PFSK-1 (cell line): Measurements from ENCODE around the gene LBHD2.

Experiments used
- FOXP2 ChIP-seq: optimal IDR thresholded peaks from 2 replicates; pipeline ENCODE3; 2011; ENCODE audit warnings: borderline replicate concordance, control low read depth, inconsistent platforms; ENCODE audit not compliant: insufficient read depth; ENCODE audit errors: extremely low read length, extremely low read depth
- POLR2AphosphoS5 ChIP-seq: IDR thresholded peaks from 2 replicates; pipeline ENCODE4 v1.6.1; 2012; ENCODE audit warnings: low read depth, mild to moderate bottlenecking, control low read depth, low read length, moderate library complexity
- REST ChIP-seq, 2 experiments: IDR thresholded peaks; 2 replicates each; pipeline versions ENCODE4 v1.6.1 to v1.8.0; 2011 to 2012; ENCODE audit warnings: low read depth in 2 of 2, low read length in 2 of 2, control low read depth in 1 of 2, inconsistent platforms in 1 of 2, mild to moderate bottlenecking in 1 of 2, moderate library complexity in 1 of 2; ENCODE audit not compliant: insufficient read depth in 1 of 2
- SIN3A ChIP-seq: IDR thresholded peaks from 2 replicates; pipeline ENCODE4 v1.6.1; 2012; ENCODE audit warnings: mild to moderate bottlenecking, low read length, moderate library complexity, borderline replicate concordance; ENCODE audit not compliant: insufficient read depth
- TAF1 ChIP-seq: IDR thresholded peaks from 2 replicates; pipeline ENCODE4 v1.6.1; 2012; ENCODE audit warnings: low read length, control low read depth, borderline replicate concordance; ENCODE audit not compliant: insufficient read depth

LBHD2 gene

DNA sequence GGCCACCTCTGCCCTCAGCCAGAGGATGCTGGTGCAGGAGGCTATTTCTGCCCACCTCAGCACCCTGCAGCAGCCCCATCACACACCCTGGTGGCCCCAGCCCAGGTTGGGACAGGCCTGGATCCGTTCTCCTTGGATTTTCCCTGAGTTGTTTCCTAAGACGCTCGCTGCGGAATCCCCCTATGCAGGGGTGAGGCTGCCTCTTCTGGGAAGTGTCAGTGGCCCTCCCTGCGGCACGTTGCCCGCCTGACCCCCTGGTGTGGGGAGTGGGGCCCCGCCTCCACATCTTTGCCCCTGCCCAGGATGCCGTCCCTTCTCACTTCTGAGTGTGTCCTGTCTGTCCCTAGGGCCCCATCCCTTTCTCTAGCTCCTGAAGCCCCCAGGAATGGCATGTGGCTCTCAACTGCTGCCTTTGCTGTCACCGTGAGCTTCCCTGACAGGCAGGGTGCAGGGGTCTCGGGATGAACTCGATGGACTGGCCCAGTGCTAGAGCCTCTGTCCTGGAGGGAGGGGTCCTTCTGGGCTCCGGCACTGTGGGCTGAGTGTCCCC lies 9.9 kb downstream of the LBHD2 start:
- no peak for TF ChIP-seq SIN3A
- TF ChIP-seq POLR2AphosphoS5: no peak
- no peak for TF ChIP-seq FOXP2
- TF ChIP-seq REST (IDR thresholded peaks at IDR 0.05; ENCODE audit: insufficient read depth in 1 of 2, low read depth in 2 of 2, low read length in 2 of 2): no peak
- TF ChIP-seq TAF1: no peak

DNA sequence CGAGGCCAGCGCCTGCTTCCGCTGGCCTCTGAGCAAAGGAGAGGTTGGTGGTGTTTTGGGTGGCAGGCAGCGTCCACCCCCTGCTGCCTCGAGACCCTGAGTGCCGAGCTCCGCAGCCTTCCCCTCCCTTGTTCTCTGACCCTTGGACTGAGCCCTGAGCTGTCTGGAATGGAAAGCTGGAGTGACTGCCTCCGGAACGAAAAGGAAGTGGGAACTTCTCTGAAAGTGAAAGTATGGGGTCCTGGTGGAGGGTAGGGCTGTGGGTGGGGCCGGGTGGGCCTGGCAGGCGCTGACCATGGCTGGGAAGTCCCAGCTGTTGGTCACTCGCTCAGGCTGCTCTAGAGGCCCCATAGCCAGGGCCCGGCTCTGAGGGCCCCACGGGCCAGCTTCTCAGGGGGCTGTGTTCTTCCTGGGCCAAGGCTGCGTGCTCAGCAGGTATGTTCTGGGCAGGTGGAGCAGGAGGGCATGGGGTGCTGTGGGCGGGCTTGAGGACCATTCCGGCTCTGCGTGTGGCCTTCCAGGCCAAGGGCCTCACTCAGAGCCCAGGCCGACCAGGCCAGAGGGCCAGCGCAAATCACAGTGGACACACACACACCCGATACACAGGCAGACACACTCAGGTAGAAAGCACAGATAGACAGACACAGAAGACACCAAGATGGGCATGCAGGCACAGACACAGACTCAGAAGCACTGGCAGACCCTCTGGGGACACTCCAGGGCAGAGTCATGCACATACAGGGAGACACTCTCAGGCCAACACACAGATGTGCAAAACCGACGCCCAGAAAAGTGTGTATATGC lies 10.6 kb downstream of the LBHD2 start, which contains the start of gene EXOC3L4:
TSS of gene EXOC3L4 (plus strand) at position 320 of the 804 bp plus-strand sequence. CDS start 5,495 bp downstream, outside the sequence.
- no peak for TF ChIP-seq SIN3A
- no peak for TF ChIP-seq REST (IDR thresholded peaks at IDR 0.05; ENCODE audit: insufficient read depth in 1 of 2, low read depth in 2 of 2, low read length in 2 of 2)
- TF ChIP-seq TAF1: no peak
- no peak for TF ChIP-seq FOXP2
- TF ChIP-seq POLR2AphosphoS5: no peak

DNA sequence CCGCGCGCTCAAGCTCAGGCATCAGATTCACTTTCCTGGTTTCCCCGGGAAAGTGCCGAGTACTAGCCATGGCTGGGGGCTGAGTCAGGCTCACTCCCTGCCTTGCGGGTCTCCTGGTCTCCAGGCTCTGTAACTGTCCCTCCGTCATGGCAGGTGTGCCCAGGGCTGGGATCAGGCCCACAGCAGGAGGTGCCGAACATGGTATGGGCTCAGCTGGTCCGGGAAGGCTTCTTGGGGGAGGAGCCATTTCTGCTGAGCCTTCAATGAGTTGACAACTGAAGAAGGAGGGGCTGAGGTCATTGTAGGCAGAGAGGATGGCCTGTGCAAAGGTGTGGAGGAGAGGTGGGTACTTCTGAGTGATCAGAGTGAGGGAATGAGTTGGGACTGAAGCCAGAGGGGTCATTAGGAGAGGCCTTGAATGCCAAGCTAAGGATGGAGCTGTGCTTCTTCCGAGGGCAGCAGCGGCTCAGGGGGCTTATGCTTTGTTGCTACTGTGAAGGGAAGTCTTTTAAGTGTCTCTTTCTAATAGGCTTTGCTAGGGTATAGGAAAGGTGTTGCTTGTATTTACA lies 11.3 kb downstream of the LBHD2 start:
- TF ChIP-seq REST (IDR thresholded peaks at IDR 0.05; ENCODE audit: insufficient read depth in 1 of 2, low read depth in 2 of 2, low read length in 2 of 2) (no peak), FOXP2 (no peak), POLR2AphosphoS5 (no peak), SIN3A (no peak), TAF1 (no peak)

DNA sequence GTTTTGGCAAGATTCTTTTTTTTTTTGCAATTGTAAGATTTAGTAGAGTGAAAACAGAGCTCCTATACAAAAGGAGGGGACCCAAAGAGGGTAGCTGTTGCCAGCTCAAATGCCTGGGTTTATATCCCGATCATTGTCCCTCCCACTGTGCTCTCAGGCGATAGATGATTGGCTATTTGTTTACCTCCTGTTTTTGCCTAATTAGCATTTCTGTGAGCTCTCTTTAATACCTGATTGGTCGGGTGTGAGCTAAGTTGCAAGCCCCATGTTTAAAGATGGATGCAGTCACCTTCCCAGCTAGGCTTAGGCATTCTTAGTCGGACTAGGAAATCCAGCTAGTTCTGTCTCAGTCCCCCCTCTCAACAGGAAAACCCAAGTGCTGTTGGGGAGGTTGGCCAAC lies 12.4 kb downstream of the LBHD2 start:
- TF ChIP-seq SIN3A (no peak), POLR2AphosphoS5 (no peak), REST (IDR thresholded peaks at IDR 0.05; ENCODE audit: insufficient read depth in 1 of 2, low read depth in 2 of 2, low read length in 2 of 2) (no peak), FOXP2 (no peak), TAF1 (no peak)
